Hepatocyte (in vitro differentiated cells): ENCODE measurements around the gene TNNI3K. TPM values are rescaled to one million over a fixed set of nuclear protein-coding genes. Genes with fewer than 3 reads are reported as not detected.

Experiments
- DNase-seq: peaks from one replicate; pipeline ENCODE4 v3.0.0-alpha.2; 2016; ENCODE audit warnings: low spot score
- H2AFZ ChIP-seq: fragments of 200-600 bp; sonication (generic); 2 replicates; pipeline ENCODE4 v1.6.0; 2016; ENCODE audit warnings: antibody characterized with exemption, mild to moderate bottlenecking
- H3K27ac ChIP-seq: fragments of 200-600 bp; sonication (generic); 2 replicates; pipeline ENCODE4 v1.5.1; 2016; ENCODE audit warnings: mild to moderate bottlenecking
- H3K27me3 ChIP-seq: fragments of 200-600 bp; sonication (generic); 2 replicates; pipeline ENCODE4 v1.6.1; 2016
- H3K36me3 ChIP-seq: fragments of 200-600 bp; sonication (generic); replicated peaks from 2 replicates; pipeline ENCODE4 v1.5.1; 2016; ENCODE audit warnings: low read depth; ENCODE audit not compliant: insufficient read depth
- H3K4me1 ChIP-seq: fragments of 200-600 bp; sonication (generic); 2 replicates; pipeline ENCODE4 v1.5.1; 2016; ENCODE audit warnings: mild to moderate bottlenecking, moderate library complexity; ENCODE audit not compliant: insufficient read depth
- H3K4me2 ChIP-seq: fragments of 200-600 bp; sonication (generic); 2 replicates; pipeline ENCODE4 v1.6.0; 2016
- H3K4me3 ChIP-seq: fragments of 200-600 bp; sonication (generic); 2 replicates; pipeline ENCODE4 v1.5.1; 2016; ENCODE audit warnings: mild to moderate bottlenecking
- H3K79me2 ChIP-seq: fragments of 200-600 bp; sonication (generic); 2 replicates; pipeline ENCODE4 v1.6.0; 2017; ENCODE audit warnings: mild to moderate bottlenecking
- H3K9me2 ChIP-seq: fragments of 200-600 bp; sonication (generic); replicated peaks from 2 replicates; pipeline ENCODE4 v1.6.0; 2017; ENCODE audit warnings: mild to moderate bottlenecking; ENCODE audit not compliant: insufficient read depth
- H3K9me3 ChIP-seq: fragments of 200-600 bp; sonication (generic); 2 replicates; pipeline ENCODE4 v1.5.1; 2016; ENCODE audit warnings: low read depth, mild to moderate bottlenecking
- H4K20me1 ChIP-seq: fragments of 200-600 bp; sonication (generic); 2 replicates; pipeline ENCODE4 v1.6.0; 2016; ENCODE audit warnings: mild to moderate bottlenecking; ENCODE audit not compliant: insufficient read depth, poor library complexity, severe bottlenecking
- CTCF ChIP-seq: fragments of 200-600 bp; sonication (generic); IDR thresholded peaks from 2 replicates; pipeline ENCODE4 v1.5.1; 2016; ENCODE audit warnings: antibody characterized with exemption, mild to moderate bottlenecking; ENCODE audit not compliant: poor library complexity
- EZH2 ChIP-seq: fragments of 200-600 bp; sonication (generic); IDR thresholded peaks from 2 replicates; pipeline ENCODE4 v1.6.1; 2016; ENCODE audit warnings: antibody characterized with exemption, mild to moderate bottlenecking, borderline replicate concordance
- EZH2phosphoT487 ChIP-seq: fragments of 200-600 bp; sonication (generic); IDR thresholded peaks from one replicate; pipeline ENCODE4 v1.6.1; 2018; ENCODE audit warnings: antibody characterized with exemption, mild to moderate bottlenecking, low read depth, moderate library complexity; ENCODE audit not compliant: unreplicated experiment, severe bottlenecking
- WGBS: methylation state at CpG from one replicate; pipeline ENCODE4 v1.1.6; 2016; ENCODE audit warnings: low lambda C conversion rate; ENCODE audit errors: missing lambda C conversion rate; 5-methylcytosine and 5-hydroxymethylcytosine counted together
- polyA plus RNA-seq: library from polyadenylated mRNA; unstranded; fragments of >200 nt; fragmentation: Nextera tagmentation; extraction: Ambion mirVana; gene quantifications from 2 replicates; pipeline ENCODE4 v1.2.1, GENCODE V29; 2016
- total RNA-seq: library from RNA; depleted of rRNA; stranded (reverse); fragments of >200 nt; gene quantifications from 2 replicates; pipeline ENCODE4 v1.2.3, GENCODE V29; 2014

The TNNI3K gene
- total and polyA plus RNA-seq, 2 experiments from 2014 or later: not detected

GRCh38 chr1:74480068-74480467, 244.9 kb downstream of the TNNI3K start:
- no peaks in the 10 kb centered on the region for H3K79me2 ChIP-seq
- no peak overlapping the region for H3K27ac ChIP-seq
- 62% methylated on average over 6 of the region's 6 CpGs for WGBS
- H3K36me3 ChIP-seq: no peaks in the 10 kb centered on the region
- H3K9me3 ChIP-seq: no peaks in the 10 kb centered on the region
- no peaks in the 10 kb centered on the region for H4K20me1 ChIP-seq
- DNase-seq: no peak
- TF ChIP-seq EZH2phosphoT487 (no peak), EZH2 (no peak)
- H2AFZ ChIP-seq: no peak overlapping the region
- H3K4me1 ChIP-seq: no peaks in the 10 kb centered on the region
- H3K4me2 ChIP-seq: no peak overlapping the region
- no peaks in the 10 kb centered on the region for H3K27me3 ChIP-seq
- no peak overlapping the region for H3K4me3 ChIP-seq
- H3K9me2 ChIP-seq: no peaks in the 10 kb centered on the region

GRCh38 chr1:74481607-74482006, 246.4 kb downstream of the TNNI3K start:
- Histone ChIP-seq H3K27me3 (no peaks in the 10 kb centered on the region), H2AFZ (no peak overlapping the region), H3K4me2 (no peak overlapping the region), H3K4me3 (no peak overlapping the region), H3K27ac (no peak overlapping the region), H3K36me3 (no peaks in the 10 kb centered on the region), H3K79me2 (no peaks in the 10 kb centered on the region), H3K9me2 (no peaks in the 10 kb centered on the region), H4K20me1 (no peaks in the 10 kb centered on the region), H3K4me1 (no peaks in the 10 kb centered on the region), H3K9me3 (no peaks in the 10 kb centered on the region)
- TF ChIP-seq CTCF (no peak), EZH2phosphoT487 (no peak), EZH2 (no peak)
- DNase-seq: no peak
- 82% methylated on average over 3 of the region's 3 CpGs for WGBS

GRCh38 chr1:74485622-74486021, 250.4 kb downstream of the TNNI3K start:
- no peaks in the 10 kb centered on the region for H3K27me3 ChIP-seq
- H3K36me3 ChIP-seq: no peaks in the 10 kb centered on the region
- H3K9me2 ChIP-seq: no peaks in the 10 kb centered on the region
- DNase-seq: no peak
- no peak for TF ChIP-seq EZH2
- TF ChIP-seq CTCF: no peak
- TF ChIP-seq EZH2phosphoT487: no peak
- WGBS: 88% methylated on average over 3 of the region's 3 CpGs
- no peak overlapping the region for H3K27ac ChIP-seq
- H3K9me3 ChIP-seq: no peaks in the 10 kb centered on the region
- H3K4me1 ChIP-seq: no peaks in the 10 kb centered on the region
- no peak overlapping the region for H2AFZ ChIP-seq
- H3K4me3 ChIP-seq: no peak overlapping the region
- H3K4me2 ChIP-seq: no peak overlapping the region
- H3K79me2 ChIP-seq: no peaks in the 10 kb centered on the region
- H4K20me1 ChIP-seq: no peaks in the 10 kb centered on the region

GRCh38 chr1:74486036-74486435, 250.8 kb downstream of the TNNI3K start:
- Histone ChIP-seq H2AFZ (no peak overlapping the region), H3K4me3 (no peak overlapping the region)
- WGBS: 61% methylated on average over 1 of the region's 1 CpG

More at GRCh38 chr1:74486036-74486435, 250.8 kb downstream of the TNNI3K start:
- Histone ChIP-seq H3K9me2 (no peaks in the 10 kb centered on the region), H3K4me1 (no peaks in the 10 kb centered on the region), H3K4me2 (no peak overlapping the region), H3K36me3 (no peaks in the 10 kb centered on the region), H3K27me3 (no peaks in the 10 kb centered on the region), H3K79me2 (no peaks in the 10 kb centered on the region), H4K20me1 (no peaks in the 10 kb centered on the region), H3K9me3 (no peaks in the 10 kb centered on the region), H3K27ac (no peak overlapping the region)
- TF ChIP-seq CTCF: no peak
- TF ChIP-seq EZH2phosphoT487: no peak
- TF ChIP-seq EZH2: no peak
- no peak for DNase-seq
